A673 (cell line): Measurements from ENCODE around the gene CDH6. TPM values are rescaled to one million over a fixed set of nuclear protein-coding genes. Genes with fewer than 3 reads are reported as not detected.

Experiments used
- BruUV-seq: library from RNA; stranded (reverse); fragments of 400-500 nt; replicated peaks from 2 replicates; lab custom pipeline; 2021; lab: Mats Ljungman, UMichigan
- CTCF ChIA-PET: fragments of 300-600 bp; sonication (Branson Sonifier 250); formaldehyde crosslinking; loops from one replicate; lab custom pipeline; 2022; ENCODE audit warnings: antibody characterized with exemption; lab: Charles Lee
- POLR2A ChIA-PET: fragments of 300-600 bp; sonication (Branson Sonifier 250); formaldehyde crosslinking; loops from one replicate; lab custom pipeline; 2022; ENCODE audit warnings: antibody characterized with exemption; ENCODE audit not compliant: low non-redundant PET; lab: Charles Lee
- DNase-seq: peaks from one replicate; pipeline ENCODE4 v3.0.0-alpha.2; 2015; ENCODE audit warnings: low spot score
- H3K27ac ChIP-seq: fragments of 200-600 bp; sonication (generic); 2 replicates; pipeline ENCODE4 v1.5.1; 2016; ENCODE audit warnings: mixed run types, low read depth, mild to moderate bottlenecking, mixed read lengths, antibody characterized with exemption, low read length; ENCODE audit not compliant: poor library complexity, severe bottlenecking
- H3K27me3 ChIP-seq: fragments of 200-600 bp; sonication (generic); replicated peaks from 2 replicates; pipeline ENCODE4 v1.6.1; 2017; ENCODE audit warnings: mixed run types, low read depth, mild to moderate bottlenecking, mixed read lengths, antibody characterized with exemption, low read length; ENCODE audit not compliant: insufficient read depth, poor library complexity
- H3K36me3 ChIP-seq: fragments of 200-600 bp; sonication (generic); 2 replicates; pipeline ENCODE4 v1.6.1; 2016; ENCODE audit warnings: mixed run types, mild to moderate bottlenecking, mixed read lengths, antibody characterized with exemption, low read length; ENCODE audit not compliant: insufficient read depth, poor library complexity, severe bottlenecking
- H3K4me1 ChIP-seq: fragments of 200-600 bp; sonication (generic); 2 replicates; pipeline ENCODE4 v1.6.1; 2017; ENCODE audit warnings: mixed run types, mild to moderate bottlenecking, mixed read lengths, antibody characterized with exemption, low read length; ENCODE audit not compliant: insufficient read depth, poor library complexity, severe bottlenecking
- H3K4me3 ChIP-seq: fragments of 200-600 bp; sonication (generic); 2 replicates; pipeline ENCODE4 v1.5.1; 2016; ENCODE audit warnings: low read depth, mixed run types, mild to moderate bottlenecking, mixed read lengths, low read length; ENCODE audit not compliant: poor library complexity, severe bottlenecking
- H3K9me3 ChIP-seq: fragments of 200-600 bp; sonication (generic); 2 replicates; pipeline ENCODE4 v1.6.1; 2016; ENCODE audit warnings: mixed run types, low read depth, mild to moderate bottlenecking, mixed read lengths, antibody characterized with exemption, low read length; ENCODE audit not compliant: poor library complexity, severe bottlenecking
- EZH2 ChIP-seq: fragments of 200-600 bp; sonication (generic); IDR thresholded peaks from 2 replicates; pipeline ENCODE4 v1.6.1; 2017; ENCODE audit warnings: borderline replicate concordance, low read depth, mild to moderate bottlenecking, mixed read lengths, antibody characterized with exemption, low read length; ENCODE audit not compliant: poor library complexity, severe bottlenecking
- intact Hi-C: fragments of 100-400 bp; cut with micrococcal nuclease; formaldehyde crosslinking; loops from one replicate; pipeline ENCODE4 v1.10.0; 2022; ENCODE audit not compliant: unreplicated experiment
- total RNA-seq: library from RNA; stranded (reverse); gene quantifications from 2 replicates; pipeline ENCODE4 v1.2.3, GENCODE V29; 2021
- TF ChIP-seq, protein P1 (sequence below): fragments of 300-800, 200-600 bp; sonication (generic); conservative IDR thresholded peaks from 2 replicates; pipeline ENCODE4 v1.5.1; 2017; ENCODE audit warnings: low read depth, mild to moderate bottlenecking, antibody characterized with exemption, low read length, moderate library complexity, mixed read lengths

CDH6 gene
- total RNA-seq, 1 experiment from 2014 or later, result 3.6 TPM

DNA sequence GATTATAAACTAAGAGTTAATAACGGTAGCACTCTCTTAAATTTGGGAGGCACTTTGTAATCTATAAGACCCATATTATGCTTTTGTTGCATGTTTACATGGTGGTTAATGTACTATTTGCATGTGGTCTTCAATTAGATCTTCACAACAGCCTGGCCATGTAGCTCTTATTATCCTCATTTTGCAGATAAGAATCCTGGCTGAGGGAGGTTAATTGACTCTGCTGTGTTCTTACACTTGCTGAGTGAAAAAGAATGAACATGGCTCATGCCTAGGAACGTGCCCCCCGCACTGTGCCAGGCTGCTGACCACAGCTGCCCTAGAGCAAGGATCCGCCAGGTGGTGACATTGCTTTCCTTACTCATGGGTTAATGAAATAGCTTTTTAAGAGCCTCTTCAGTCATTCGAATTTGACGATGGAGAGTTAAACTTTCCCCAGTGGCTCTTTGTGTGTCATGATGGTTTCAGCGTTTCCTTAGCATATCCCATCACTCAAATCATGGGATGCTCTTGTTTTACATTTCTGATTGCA is 97.9 kb downstream of the CDH6 start:
- no TSS peak for BruUV-seq
- Histone ChIP-seq H3K27ac (no peak overlapping the region), H3K27me3 (no peaks in the 10 kb centered on the region), H3K9me3 (no peaks in the 10 kb centered on the region), H3K36me3 (no peaks in the 10 kb centered on the region), H3K4me3 (no peak overlapping the region), H3K4me1 (no peaks in the 10 kb centered on the region)
- ChIA-PET CTCF (no interaction called here), POLR2A (no interaction called here)
- TF ChIP-seq EZH2, result no peak
- TF ChIP-seq, protein P1, sequence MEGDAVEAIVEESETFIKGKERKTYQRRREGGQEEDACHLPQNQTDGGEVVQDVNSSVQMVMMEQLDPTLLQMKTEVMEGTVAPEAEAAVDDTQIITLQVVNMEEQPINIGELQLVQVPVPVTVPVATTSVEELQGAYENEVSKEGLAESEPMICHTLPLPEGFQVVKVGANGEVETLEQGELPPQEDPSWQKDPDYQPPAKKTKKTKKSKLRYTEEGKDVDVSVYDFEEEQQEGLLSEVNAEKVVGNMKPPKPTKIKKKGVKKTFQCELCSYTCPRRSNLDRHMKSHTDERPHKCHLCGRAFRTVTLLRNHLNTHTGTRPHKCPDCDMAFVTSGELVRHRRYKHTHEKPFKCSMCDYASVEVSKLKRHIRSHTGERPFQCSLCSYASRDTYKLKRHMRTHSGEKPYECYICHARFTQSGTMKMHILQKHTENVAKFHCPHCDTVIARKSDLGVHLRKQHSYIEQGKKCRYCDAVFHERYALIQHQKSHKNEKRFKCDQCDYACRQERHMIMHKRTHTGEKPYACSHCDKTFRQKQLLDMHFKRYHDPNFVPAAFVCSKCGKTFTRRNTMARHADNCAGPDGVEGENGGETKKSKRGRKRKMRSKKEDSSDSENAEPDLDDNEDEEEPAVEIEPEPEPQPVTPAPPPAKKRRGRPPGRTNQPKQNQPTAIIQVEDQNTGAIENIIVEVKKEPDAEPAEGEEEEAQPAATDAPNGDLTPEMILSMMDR, result no peak
- DNase-seq, result no peak
- intact Hi-C loops, result no loop called here

DNA sequence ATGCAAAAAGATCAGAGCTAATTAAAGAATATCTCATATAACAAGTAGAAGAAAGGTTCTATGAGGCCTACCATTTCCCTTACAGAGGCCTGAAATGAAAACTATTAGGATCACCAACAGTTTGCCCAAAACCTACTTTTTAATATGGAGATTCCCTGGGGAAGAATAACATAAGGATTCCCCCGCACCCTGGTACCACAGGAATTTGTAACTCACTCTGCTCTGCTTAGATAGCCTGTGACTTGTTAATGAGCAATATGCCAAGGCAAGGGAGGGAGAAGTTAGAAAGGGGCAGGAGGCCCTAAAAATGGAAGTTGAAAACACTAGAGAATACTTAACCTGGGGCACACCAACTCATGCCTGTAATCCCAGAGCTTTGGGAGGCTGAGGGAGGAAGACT is 107.0 kb downstream of the CDH6 start:
- DNase-seq, result no peak
- intact Hi-C loops, result no loop called here
- TF ChIP-seq, protein P1, result no peak
- TF ChIP-seq EZH2, result no peak
- H3K36me3 ChIP-seq, result no peaks in the 10 kb centered on the region
- ChIA-PET POLR2A (no interaction called here), CTCF (no interaction called here)
- no TSS peak for BruUV-seq
- H3K27ac ChIP-seq, result no peak overlapping the region
- H3K27me3 ChIP-seq, result no peaks in the 10 kb centered on the region
- H3K4me1 ChIP-seq, result peaks cover 9% of the 10 kb centered on the region
- no peaks in the 10 kb centered on the region for H3K9me3 ChIP-seq
- no peak overlapping the region for H3K4me3 ChIP-seq

DNA sequence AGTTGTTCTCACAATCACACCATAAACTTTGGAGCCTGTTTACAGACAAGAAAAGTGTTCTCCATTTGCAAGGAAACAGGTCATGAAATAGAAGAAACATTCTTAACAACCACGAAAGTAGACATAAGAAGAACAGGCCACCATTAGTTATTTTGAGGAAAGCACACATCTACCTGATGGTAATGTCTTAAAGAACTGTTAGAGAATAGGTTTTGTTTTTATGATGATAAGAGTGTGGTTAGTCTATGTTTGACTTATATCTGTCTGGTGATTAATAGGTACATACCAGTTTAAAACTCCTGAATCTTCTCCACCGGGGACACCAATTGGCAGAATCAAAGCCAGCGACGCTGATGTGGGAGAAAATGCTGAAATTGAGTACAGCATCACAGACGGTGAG is 108.3 kb downstream of the CDH6 start:
- Histone ChIP-seq H3K4me1 (peaks cover 16% of the 10 kb centered on the region), H3K27me3 (no peaks in the 10 kb centered on the region), H3K27ac (no peak overlapping the region), H3K4me3 (no peak overlapping the region), H3K9me3 (no peaks in the 10 kb centered on the region), H3K36me3 (no peaks in the 10 kb centered on the region)
- POLR2A ChIA-PET, result no interaction called here
- DNase-seq, result no peak
- no TSS peak for BruUV-seq
- TF ChIP-seq EZH2, result no peak
- TF ChIP-seq, protein P1, result no peak
- intact Hi-C loops, result no loop called here
- CTCF ChIA-PET, result no interaction called here
